IPS-20b (cell line): ENCODE data around the gene BMF.

Experiments
- H3K27ac ChIP-seq: one replicate; pipeline ENCODE4 v1.5.1; 2013; ENCODE audit warnings: low read length
- H3K27me3 ChIP-seq: 2 replicates; pipeline ENCODE4 v1.6.1; 2013; ENCODE audit warnings: mild to moderate bottlenecking, low read length, inconsistent platforms; ENCODE audit not compliant: insufficient read depth
- H3K36me3 ChIP-seq: 2 replicates; pipeline ENCODE4 v1.6.1; 2013; ENCODE audit warnings: low read depth, mild to moderate bottlenecking, inconsistent platforms, low read length, moderate library complexity; ENCODE audit not compliant: insufficient read depth
- H3K4me1 ChIP-seq: 2 replicates; pipeline ENCODE4 v1.6.1; 2013; ENCODE audit warnings: mild to moderate bottlenecking, control low read depth, inconsistent platforms, low read length, moderate library complexity; ENCODE audit not compliant: insufficient read depth
- H3K4me3 ChIP-seq: 2 replicates; pipeline ENCODE4 v1.5.1; 2013; ENCODE audit warnings: mild to moderate bottlenecking, low read length, inconsistent platforms
- H3K9ac ChIP-seq: 2 replicates; pipeline ENCODE4 v1.6.1; 2013; ENCODE audit warnings: low read depth, mild to moderate bottlenecking, inconsistent platforms, low read length, moderate library complexity
- H3K9me3 ChIP-seq: 2 replicates; pipeline ENCODE4 v1.6.1; 2013; ENCODE audit warnings: mild to moderate bottlenecking, low read depth, low read length, inconsistent platforms; ENCODE audit not compliant: insufficient read depth

The BMF gene

GRCh38 chr15:40046721-40047414 lies 61.8 kb downstream of the BMF start:
- Histone ChIP-seq H3K9me3 (no peaks in the 10 kb centered on the region), H3K4me3 (no peak overlapping the region), H3K36me3 (no peaks in the 10 kb centered on the region), H3K9ac (no peak overlapping the region), H3K4me1 (peaks cover 12% of the 10 kb centered on the region; the same call in 1 of the 2 replicates), H3K27me3 (no peaks in the 10 kb centered on the region), H3K27ac (no peak overlapping the region)

- Histone ChIP-seq H3K9ac (no peak overlapping the region), H3K4me1 (peaks cover 7% of the 10 kb centered on the region; the same call in 1 of the 2 replicates), H3K36me3 (no peaks in the 10 kb centered on the region), H3K9me3 (no peaks in the 10 kb centered on the region), H3K4me3 (peak overlapping the region; percentile 45; the same call in 1 of the 2 replicates), H3K27me3 (no peaks in the 10 kb centered on the region), H3K27ac (no peak overlapping the region)
Measured at GRCh38 chr15:40045572-40046217, 63.0 kb downstream of the BMF start.

DNA sequence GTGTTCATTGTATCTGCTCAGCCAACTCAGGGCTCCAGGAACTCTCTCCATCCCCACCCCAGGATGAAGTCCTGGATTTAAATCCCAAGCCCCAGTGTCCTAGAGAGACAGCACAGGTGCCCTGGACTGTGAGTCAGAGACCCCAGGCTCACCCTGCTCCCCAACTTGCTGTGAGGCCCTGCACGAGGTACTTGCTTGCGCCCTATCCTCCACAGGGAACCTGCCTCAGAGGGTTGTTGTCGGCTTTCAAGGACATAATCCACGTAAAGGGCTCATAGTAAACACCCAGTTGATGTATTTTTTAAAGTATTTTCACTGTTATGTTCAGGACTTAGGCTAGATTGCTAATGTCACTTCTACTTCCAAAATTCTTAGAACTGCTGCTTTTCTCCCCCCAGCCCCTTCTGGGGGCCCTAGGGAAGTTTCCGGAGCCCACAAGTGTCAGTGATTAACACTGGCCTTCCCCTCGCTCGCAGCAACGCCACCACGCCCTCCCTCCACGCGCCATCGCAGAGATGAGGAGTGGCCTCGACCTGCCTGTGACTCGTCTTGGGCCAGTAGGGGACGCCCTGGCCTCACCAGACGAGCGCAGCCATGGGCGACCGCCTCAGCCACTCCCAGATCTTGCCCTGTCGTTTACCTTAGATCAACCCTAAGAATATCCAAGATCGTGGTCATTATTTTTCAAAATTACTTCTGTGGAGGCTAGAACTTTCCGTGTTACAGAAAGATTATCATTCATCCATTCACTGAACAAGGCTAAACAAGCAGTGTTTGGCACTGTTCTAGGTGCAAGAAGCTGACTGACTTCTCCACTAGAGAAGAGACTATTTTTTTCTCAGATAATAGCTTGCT lies 63.7 kb downstream of the BMF start:
- Histone ChIP-seq H3K9me3 (no peaks in the 10 kb centered on the region), H3K9ac (peak overlapping the region; percentile 38; the same call in 1 of the 2 replicates), H3K27ac (no peak overlapping the region), H3K27me3 (no peaks in the 10 kb centered on the region), H3K36me3 (no peaks in the 10 kb centered on the region), H3K4me1 (peaks cover 7% of the 10 kb centered on the region; the same call in 1 of the 2 replicates), H3K4me3 (peak overlapping the region; percentile 45)

DNA sequence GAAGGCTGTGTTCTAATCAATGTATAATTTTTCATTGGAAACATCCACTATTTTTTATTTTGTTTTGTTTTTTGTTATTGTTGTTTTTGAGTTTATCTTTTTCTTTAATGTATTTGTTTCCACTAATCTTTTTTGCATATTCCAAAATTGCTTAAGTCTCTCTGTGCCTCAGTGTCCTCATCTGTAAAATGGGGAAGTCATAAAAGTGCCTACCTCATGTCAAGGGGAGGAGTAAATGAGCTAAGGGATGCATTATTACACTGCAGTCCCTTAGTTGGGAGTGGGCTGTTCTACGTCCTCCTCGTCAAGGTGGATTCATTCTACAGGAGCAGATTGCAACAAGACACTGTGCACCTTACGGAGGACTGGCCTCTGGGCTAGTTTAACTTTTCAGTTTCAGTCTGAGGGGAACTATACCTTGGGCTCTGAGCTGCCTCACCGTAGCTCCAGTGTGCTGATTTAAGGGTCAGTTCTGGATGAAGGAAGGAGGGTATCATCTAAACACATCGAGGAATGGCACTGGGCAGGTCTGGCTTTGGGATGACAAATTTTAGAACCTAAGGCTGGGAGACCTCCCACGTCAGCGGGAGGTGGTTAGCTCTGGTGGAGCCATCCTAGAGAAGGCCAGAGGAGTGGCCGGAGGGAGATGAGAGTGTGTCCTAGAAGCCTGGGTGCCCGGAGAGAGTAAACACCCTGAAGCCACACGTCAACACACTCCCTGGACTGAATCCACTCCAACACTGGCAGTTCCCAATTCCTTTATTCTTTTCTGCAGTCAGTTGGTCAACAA lies 64.6 kb downstream of the BMF start:
- no peaks in the 10 kb centered on the region for H3K9me3 ChIP-seq
- H3K9ac ChIP-seq = peak overlapping the region; percentile 38; the same call in 1 of the 2 replicates
- H3K27ac ChIP-seq = no peak overlapping the region
- no peaks in the 10 kb centered on the region for H3K36me3 ChIP-seq
- no peaks in the 10 kb centered on the region for H3K27me3 ChIP-seq
- peaks cover 7% of the 10 kb centered on the region; the same call in 1 of the 2 replicates for H3K4me1 ChIP-seq
- no peak overlapping the region for H3K4me3 ChIP-seq

GRCh38 chr15:40042791-40043320 lies 65.8 kb downstream of the BMF start:
- Histone ChIP-seq H3K27ac (no peak overlapping the region), H3K27me3 (no peaks in the 10 kb centered on the region), H3K4me3 (no peak overlapping the region), H3K4me1 (peaks cover 10% of the 10 kb centered on the region; the same call in 1 of the 2 replicates), H3K9ac (no peak overlapping the region), H3K36me3 (peaks cover 2% of the 10 kb centered on the region), H3K9me3 (no peaks in the 10 kb centered on the region)

- Histone ChIP-seq H3K4me1 (peaks cover 13% of the 10 kb centered on the region; the same call in 1 of the 2 replicates), H3K4me3 (no peak overlapping the region), H3K9me3 (no peaks in the 10 kb centered on the region), H3K27ac (no peak overlapping the region), H3K27me3 (no peaks in the 10 kb centered on the region), H3K36me3 (peaks cover 22% of the 10 kb centered on the region), H3K9ac (no peak overlapping the region)
Measured at GRCh38 chr15:40040770-40041169, 67.9 kb downstream of the BMF start.

- Histone ChIP-seq H3K4me1 (peaks cover 10% of the 10 kb centered on the region; the same call in 1 of the 2 replicates), H3K9me3 (no peaks in the 10 kb centered on the region), H3K4me3 (peak overlapping the region; percentile 17; the same call in 1 of the 2 replicates), H3K27me3 (no peaks in the 10 kb centered on the region), H3K9ac (peak overlapping the region; percentile 24; the same call in 1 of the 2 replicates), H3K36me3 (peaks cover 27% of the 10 kb centered on the region), H3K27ac (no peak overlapping the region)
Measured at GRCh38 chr15:40040293-40040635, 68.4 kb downstream of the BMF start.

DNA sequence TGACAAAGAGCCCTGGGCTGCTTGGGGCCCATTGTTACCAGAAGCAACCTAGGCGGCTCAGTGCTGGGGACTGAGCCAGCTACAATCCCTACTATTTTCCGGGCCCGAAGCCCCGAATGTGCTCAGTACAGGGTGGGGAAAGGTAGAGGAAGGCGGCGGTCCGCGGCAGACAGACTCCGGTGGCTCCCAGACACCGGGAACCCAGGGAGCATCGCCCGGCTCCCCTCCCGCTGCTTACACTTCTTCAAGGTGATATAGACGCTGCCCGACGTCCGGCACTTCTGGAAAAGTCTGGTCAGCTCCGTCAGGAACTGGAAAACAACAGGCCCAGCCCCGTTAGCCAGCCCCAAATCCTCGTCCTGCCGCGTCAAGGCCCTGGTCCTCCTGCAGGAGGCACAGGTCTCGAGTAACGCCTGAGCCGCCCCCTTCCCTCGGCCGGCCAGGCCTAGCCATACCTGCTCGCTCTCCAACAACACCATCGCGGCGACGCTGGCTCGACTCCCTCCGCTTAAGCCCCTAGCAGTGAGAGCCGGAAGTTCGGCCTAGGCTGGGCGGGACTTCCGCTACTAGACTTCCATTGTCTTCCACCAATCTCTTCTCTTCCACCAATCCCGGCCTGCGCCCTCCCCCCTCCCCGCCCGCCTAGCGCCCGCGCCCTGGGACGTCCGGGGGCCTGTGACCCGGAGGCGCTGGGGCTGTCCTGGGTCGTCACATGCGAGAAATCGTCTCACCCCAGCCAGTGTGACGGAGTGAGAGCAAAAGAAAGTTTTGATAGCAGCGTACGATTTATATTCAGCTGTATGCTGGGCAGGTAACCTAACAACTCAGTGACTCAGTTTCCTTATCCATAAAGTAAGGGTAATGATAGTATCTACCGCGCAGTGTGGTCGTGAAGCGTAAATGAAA lies 69.8 kb downstream of the BMF start, which contains the start of gene SRP14:
SRP14 (minus strand) TSS at position 544 of the 906 bp plus-strand sequence; CDS start at position 479, 65 bp downstream.
- peaks cover 41% of the 10 kb centered on the region for H3K36me3 ChIP-seq
- H3K27ac ChIP-seq = peak within 1 kb of the TSS; percentile 87
- H3K9me3 ChIP-seq = no peaks in the 10 kb centered on the region
- H3K4me3 ChIP-seq = peak within 1 kb of the TSS; percentile 81
- H3K4me1 ChIP-seq = peaks cover 6% of the 10 kb centered on the region; the same call in 1 of the 2 replicates
- peak within 1 kb of the TSS; percentile 99 for H3K9ac ChIP-seq
- H3K27me3 ChIP-seq = no peaks in the 10 kb centered on the region

GRCh38 chr15:40038275-40038637 lies 70.4 kb downstream of the BMF start:
- Histone ChIP-seq H3K9ac (peak overlapping the region; percentile 99), H3K9me3 (no peaks in the 10 kb centered on the region), H3K4me1 (peaks cover 6% of the 10 kb centered on the region; the same call in 1 of the 2 replicates), H3K4me3 (peak overlapping the region; percentile 81), H3K27ac (peak overlapping the region; percentile 87), H3K27me3 (no peaks in the 10 kb centered on the region), H3K36me3 (peaks cover 46% of the 10 kb centered on the region)
